HAP-1 (cell line): ENCODE data around the gene MKNK1.

ENCODE experiments used
- DNase-seq, 2 experiments: peaks; one replicate each; pipeline ENCODE4 v3.0.0-alpha.2; 2016 to 2020; ENCODE audit warnings: low spot score in 2 of 2
- H3K27me3 ChIP-seq: fragments of 250-450 bp; sonication (Bioruptor Pico); 2 replicates; pipeline ENCODE4 v1.5.1; 2020; ENCODE audit warnings: low read depth, mild to moderate bottlenecking, moderate library complexity
- H3K36me3 ChIP-seq: fragments of 250-450 bp; sonication (Bioruptor Pico); replicated peaks from 2 replicates; pipeline ENCODE4 v1.5.1; 2020; ENCODE audit warnings: mild to moderate bottlenecking
- H3K4me1 ChIP-seq: fragments of 250-450 bp; sonication (Bioruptor Pico); 2 replicates; pipeline ENCODE4 v1.5.1; 2020; ENCODE audit warnings: mild to moderate bottlenecking
- H3K4me3 ChIP-seq: fragments of 250-450 bp; sonication (Bioruptor Pico); 2 replicates; pipeline ENCODE4 v1.5.1; 2020; ENCODE audit warnings: mild to moderate bottlenecking, moderate library complexity
- H3K9me3 ChIP-seq: fragments of 250-450 bp; sonication (Bioruptor Pico); 2 replicates; pipeline ENCODE4 v1.5.1; 2020; ENCODE audit warnings: mild to moderate bottlenecking, moderate library complexity
- in situ Hi-C: fragments of 300-500 bp; cut with MboI; formaldehyde crosslinking; loops from 3 replicates; pipeline ENCODE4 v1.14.3; 2020; ENCODE audit warnings: low sequenced_read_pairs, inconsistent platforms, mixed read lengths

MKNK1 gene

DNA sequence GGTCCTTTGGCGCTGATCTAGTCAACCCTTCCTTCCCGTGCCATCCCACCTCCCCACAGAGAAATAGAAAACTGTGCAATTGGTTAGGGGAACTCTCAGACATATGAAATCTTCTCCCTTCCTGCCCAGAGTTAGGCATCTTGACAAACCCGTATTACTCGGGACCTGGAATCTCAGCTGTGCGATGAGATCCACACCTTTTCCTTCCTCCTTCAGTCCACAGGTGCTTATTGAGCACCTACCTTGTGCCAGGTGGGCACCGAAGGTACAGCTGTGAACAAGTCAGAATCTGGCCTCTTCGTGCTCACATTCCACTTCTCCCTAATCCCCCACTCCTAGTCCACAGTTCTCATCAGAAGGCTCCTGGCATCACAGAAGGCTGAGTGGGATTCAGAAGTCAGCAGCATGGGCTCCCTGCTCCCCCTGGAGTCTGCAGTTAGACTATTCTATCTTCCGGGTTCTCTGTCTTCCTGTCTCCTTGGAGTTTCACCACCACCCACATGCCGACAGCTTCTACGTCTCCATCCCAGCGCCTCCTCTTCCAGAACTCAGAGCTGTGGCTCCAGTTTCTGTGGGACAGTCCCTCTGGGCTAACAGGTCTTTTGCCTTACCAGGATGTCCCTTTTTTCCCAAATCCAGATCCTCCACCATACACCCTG is 75.6 kb downstream of the MKNK1 start:
- Histone ChIP-seq H3K36me3 (no peaks in the 10 kb centered on the region), H3K4me1 (0 out of 2 replicates have a peak, but pooled peaks cover 2% of the 10 kb centered on the region), H3K27me3 (peaks cover 10% of the 10 kb centered on the region), H3K4me3 (no peak overlapping the region), H3K9me3 (no peaks in the 10 kb centered on the region)
- in situ Hi-C loops = loop anchor here (5.0 kb wide), 1 partner anchor 81 kb away; no protein-coding TSS in a partner anchor
- DNase-seq = no peak

DNA sequence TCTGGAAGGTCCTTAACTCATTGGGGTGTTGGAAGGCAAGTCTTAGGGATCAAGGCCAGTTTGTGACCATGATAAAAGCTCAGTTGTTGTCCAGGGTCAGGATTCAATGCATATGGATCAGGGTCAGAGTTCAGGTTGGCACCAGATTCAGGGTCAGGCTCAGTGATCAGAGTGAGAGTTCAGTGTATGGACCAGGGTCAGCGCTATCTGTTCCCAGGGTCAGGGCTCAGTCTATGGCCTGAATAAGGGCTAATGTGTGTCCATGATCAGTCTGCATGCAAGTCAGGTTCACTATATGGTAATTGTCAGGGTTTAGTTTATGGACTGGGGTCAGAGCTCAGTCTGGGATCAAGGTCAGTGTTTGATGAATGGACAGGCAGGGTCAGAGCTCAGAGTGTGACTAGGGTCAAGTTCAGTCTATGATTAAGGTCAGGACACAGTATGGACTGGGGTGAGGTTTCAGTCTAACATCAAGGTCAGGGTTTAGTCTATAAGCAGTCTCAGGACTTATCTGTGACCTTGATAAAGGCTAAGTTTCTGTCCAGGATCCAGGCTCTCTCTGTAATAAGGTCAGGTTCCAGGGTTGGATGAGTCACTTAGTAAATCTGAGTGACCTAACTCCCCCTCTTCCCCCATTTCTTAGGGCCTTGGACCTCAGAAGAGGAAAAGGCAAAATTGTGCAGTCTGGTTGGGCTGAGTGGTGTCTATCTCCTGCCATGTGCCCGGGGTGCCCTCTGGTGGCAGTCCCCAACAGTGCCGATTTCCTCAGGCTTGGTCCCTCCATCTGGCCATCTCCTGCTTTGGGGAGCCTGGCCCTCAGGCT is 76.4 kb downstream of the MKNK1 start:
- no peak overlapping the region for H3K4me3 ChIP-seq

DNA sequence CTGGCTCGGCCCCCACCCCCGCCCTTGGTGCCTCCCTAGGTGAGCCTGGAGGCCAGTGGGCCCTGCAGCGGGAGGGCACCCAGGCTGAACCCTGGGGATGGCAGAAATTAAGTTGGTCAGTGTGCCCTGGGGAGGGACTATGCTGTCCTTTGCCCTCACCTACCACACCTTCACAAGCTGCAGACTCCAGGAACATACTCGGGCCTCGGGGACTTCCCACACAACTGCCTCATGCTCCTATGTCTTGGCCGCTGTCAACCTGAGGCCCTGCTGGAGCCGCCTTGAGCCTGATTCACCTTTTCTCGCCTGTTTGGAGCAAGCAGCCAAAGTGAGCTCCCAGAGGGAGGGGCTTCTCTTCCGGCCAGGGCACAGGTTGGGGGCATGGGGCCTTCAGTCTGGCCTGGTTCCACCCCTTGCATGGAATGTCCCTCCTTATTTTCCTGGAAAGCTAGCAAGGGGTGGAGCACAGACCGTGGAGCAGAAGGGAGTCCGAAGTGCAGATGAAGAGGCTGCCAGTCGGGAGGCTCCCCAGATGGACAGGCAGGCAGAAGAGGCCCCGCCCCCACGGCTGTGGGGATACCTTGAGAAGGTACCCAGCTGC is 77.3 kb downstream of the MKNK1 start:
- H3K9me3 ChIP-seq = no peaks in the 10 kb centered on the region
- peaks cover 10% of the 10 kb centered on the region for H3K27me3 ChIP-seq
- DNase-seq = no peak
- no peaks in the 10 kb centered on the region for H3K36me3 ChIP-seq
- H3K4me1 ChIP-seq = peaks cover 12% of the 10 kb centered on the region; the same call in 1 of the 2 replicates
- in situ Hi-C loops = loop anchor here (5.0 kb wide), 1 partner anchor 79 kb away; no protein-coding TSS in a partner anchor
- H3K4me3 ChIP-seq = no peak overlapping the region

More for the DNA sequence above, 76.4 kb downstream of the MKNK1 start:
- in situ Hi-C loops = loop anchor here (5.0 kb wide), 1 partner anchor 80 kb away; no protein-coding TSS in a partner anchor
- H3K27me3 ChIP-seq = peaks cover 10% of the 10 kb centered on the region
- no peaks in the 10 kb centered on the region for H3K36me3 ChIP-seq
- no peaks in the 10 kb centered on the region for H3K9me3 ChIP-seq
- peak; percentile 50 to 88 for DNase-seq
- peaks cover 3% of the 10 kb centered on the region; the same call in 1 of the 2 replicates for H3K4me1 ChIP-seq

GRCh38 chr1:46526013-46526690 is 77.9 kb downstream of the MKNK1 start:
- peaks cover 13% of the 10 kb centered on the region; the same call in 1 of the 2 replicates for H3K4me1 ChIP-seq
- no peak overlapping the region for H3K4me3 ChIP-seq
- DNase-seq = no peak
- H3K9me3 ChIP-seq = no peaks in the 10 kb centered on the region
- in situ Hi-C loops = loop anchor here (5.0 kb wide), 1 partner anchor 79 kb away; no protein-coding TSS in a partner anchor
- H3K27me3 ChIP-seq = peaks cover 10% of the 10 kb centered on the region
- H3K36me3 ChIP-seq = no peaks in the 10 kb centered on the region

DNA sequence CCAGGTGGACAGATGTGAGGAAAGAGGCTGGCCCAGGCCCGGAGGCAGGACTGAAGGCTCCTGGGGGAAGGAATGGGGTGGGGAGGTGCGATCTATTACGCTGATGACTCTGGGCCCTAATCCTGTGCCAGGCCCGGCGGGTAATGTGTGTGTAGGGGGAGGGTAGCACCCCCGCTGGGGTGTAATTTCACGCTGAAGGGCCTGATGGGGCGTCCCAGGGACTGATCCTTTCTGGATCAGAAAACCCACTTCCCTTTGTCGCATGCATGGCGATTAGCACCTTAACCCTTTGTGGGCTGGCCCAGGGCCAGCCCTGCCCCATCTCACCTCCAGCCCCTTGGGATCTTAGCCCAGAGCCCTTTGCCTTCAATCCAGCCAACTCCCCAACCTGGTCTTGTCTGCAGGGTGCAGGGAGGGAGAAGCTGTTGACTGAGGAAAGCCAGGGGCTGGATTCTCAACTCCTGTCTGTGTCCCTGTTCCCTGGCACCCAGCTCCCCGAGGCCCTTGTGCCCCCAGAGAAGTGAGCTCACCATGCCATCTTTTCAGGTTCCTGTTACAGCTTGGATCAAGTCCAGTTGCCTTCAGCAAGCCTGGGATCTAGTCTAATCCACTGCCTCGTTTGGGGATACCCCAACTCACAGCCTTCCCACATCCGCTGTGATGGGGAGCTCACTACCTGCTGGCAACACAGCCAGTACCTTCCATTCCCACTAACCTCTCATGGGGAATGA is 78.7 kb downstream of the MKNK1 start:
- H3K4me1 ChIP-seq = peaks cover 13% of the 10 kb centered on the region
- no peak for DNase-seq
- no peaks in the 10 kb centered on the region for H3K36me3 ChIP-seq

DNA sequence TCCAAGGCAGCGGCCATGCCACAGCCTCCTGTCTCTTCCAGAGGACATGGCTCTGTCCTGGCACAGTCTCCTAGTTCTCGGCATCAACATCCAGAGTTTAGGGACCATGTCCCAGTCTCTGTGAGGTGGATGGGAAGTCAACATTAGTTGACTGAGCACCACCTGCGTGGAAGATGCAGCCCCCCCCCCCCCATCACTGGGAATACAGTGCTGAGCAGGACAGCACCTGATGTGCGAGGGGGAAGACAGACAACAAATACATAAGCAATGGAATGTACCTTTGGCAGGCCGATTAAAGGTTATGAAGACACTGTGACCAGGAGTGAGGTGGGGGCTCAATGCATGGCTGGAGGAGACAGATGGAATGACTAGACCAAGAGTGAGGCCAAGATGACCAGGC is 79.2 kb downstream of the MKNK1 start:
- Histone ChIP-seq H3K36me3 (no peaks in the 10 kb centered on the region), H3K9me3 (no peaks in the 10 kb centered on the region), H3K4me1 (peaks cover 16% of the 10 kb centered on the region), H3K4me3 (no peak overlapping the region), H3K27me3 (peaks cover 10% of the 10 kb centered on the region)
- in situ Hi-C loops = loop anchor here (5.0 kb wide), 1 partner anchor 78 kb away; no protein-coding TSS in a partner anchor
- no peak for DNase-seq

More for the DNA sequence above, 78.7 kb downstream of the MKNK1 start:
- Histone ChIP-seq H3K27me3 (peaks cover 10% of the 10 kb centered on the region), H3K9me3 (no peaks in the 10 kb centered on the region), H3K4me3 (no peak overlapping the region)
- in situ Hi-C loops = loop anchor here (5.0 kb wide), 1 partner anchor 78 kb away; no protein-coding TSS in a partner anchor

DNA sequence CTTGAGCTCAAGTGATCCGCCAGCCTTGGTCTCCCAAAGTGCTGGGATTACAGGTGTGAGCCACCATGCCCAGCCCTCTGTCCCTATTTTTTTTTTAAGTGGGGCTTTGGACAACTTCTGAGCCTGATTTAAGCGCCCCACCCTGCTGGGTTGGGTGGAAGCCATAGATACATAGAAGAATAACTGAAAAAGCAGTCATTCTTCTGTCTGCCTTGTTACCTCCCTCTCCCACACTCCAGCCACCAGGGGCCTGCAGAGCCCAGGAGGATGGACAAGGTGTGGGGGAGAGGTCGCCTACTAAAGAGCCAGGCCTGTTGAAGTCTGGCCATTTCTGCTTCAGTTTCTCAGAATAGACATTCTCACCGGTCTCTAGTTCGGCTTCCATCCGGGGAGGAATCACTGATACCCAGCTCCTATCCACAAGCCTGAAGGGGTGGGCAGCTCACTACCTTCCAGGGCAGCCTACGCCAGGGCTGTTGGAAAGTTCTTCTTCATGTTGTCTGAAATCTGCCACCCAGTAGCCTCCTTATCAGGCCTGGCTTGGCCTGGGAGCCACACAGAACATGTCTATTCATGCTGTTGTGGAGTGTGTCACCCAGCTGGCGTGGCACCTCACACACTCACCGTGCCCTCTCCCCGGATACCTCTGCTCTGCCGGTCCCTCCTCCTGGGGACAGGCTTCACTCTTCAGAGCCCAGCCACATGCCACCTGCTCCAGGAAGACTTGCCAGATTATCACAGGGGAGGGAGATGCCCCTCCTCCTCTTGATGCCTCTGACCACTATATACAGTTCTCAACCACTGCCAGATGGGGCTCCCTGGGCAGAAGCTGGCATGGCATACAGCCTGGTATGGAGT is 80.3 kb downstream of the MKNK1 start:
- Histone ChIP-seq H3K9me3 (no peaks in the 10 kb centered on the region), H3K4me1 (peaks cover 16% of the 10 kb centered on the region), H3K27me3 (peaks cover 4% of the 10 kb centered on the region), H3K36me3 (no peaks in the 10 kb centered on the region), H3K4me3 (no peak overlapping the region)
- in situ Hi-C loops = no loop called here
- no peak for DNase-seq

DNA sequence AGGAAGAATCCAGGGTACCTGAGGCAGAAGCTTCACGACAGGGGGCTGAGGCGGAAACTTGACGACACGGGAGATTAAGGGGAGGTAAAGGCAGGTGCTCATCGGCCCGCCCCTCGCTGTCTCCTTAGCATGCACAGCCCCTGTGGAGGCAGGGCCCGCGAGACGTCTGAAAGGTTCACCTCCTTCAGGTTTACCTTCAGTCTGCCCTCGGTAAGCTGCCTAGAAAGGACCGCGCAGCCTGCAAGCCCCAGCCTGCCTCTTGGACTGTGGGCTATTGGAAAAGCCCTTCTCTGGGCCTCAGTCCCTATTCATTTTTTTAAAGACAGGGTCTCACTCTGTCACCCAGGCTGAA is 81.1 kb downstream of the MKNK1 start:
- in situ Hi-C loops = no loop called here
- Histone ChIP-seq H3K4me3 (no peak overlapping the region), H3K36me3 (no peaks in the 10 kb centered on the region), H3K9me3 (no peaks in the 10 kb centered on the region), H3K27me3 (no peaks in the 10 kb centered on the region), H3K4me1 (peaks cover 16% of the 10 kb centered on the region)
- DNase-seq = no peak

DNA sequence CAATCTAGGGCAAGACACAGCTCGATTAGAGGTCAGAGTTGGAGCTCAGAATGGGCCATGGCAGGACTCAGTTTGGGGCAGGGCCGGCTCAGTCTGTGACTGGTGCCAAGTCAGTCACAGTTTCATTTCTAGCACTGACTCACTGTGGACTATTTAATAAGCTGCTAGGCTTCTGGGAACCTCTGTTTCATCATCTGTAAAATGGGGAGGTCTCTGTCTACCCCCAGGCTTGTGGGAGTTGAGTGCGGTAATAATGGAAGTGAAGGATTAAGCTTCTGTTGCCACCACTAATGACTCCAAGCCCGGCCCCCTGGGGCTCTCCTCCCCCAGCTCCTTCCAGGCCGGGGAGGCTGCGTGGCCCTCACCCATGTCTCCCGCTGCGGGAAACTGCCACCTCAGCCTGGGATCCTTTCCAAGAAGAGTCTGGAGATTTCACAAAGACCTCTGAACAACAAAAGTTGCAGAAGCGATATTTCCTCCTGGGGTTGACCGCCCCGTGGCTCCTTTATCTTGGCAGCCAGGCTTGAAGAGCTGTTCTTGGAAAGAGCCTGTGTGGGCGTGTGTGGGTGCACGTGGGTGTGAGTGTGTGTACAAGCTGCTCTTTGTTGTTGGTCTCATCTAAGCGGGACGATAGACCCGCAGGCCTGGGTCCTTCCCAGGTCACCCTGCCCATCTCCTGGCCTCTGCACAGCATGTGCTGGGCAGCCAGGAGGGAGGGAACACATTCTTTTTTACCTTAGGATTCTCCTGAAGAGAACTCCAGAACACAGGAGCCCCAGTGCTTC is 81.7 kb downstream of the MKNK1 start:
- Histone ChIP-seq H3K9me3 (no peaks in the 10 kb centered on the region), H3K4me3 (no peak overlapping the region), H3K36me3 (no peaks in the 10 kb centered on the region), H3K27me3 (no peaks in the 10 kb centered on the region), H3K4me1 (peaks cover 17% of the 10 kb centered on the region)
- in situ Hi-C loops = no loop called here
- DNase-seq = peak; percentile 26 to 67

DNA sequence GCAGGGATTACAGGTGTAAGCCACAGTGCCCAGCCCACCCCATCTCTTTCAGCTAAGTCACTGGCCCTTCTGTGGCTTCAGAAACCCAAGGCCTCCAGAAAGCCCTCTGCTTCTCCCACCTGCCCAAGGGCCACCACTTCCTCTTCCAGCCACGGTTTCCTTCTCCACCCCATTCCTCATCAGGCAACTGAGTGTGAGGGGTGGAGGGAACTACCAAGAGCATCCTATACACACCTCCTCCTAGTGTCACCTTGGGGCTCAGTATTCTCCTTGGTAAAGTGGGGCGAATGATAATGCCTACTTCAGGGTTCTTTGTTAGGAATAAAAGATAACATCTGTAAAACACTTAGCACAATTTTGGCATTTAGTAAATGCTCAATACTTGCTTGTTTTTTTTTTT is 82.7 kb downstream of the MKNK1 start:
- in situ Hi-C loops = no loop called here
- DNase-seq = no peak
- Histone ChIP-seq H3K36me3 (no peaks in the 10 kb centered on the region), H3K4me1 (peaks cover 25% of the 10 kb centered on the region), H3K4me3 (no peak overlapping the region), H3K27me3 (no peaks in the 10 kb centered on the region), H3K9me3 (no peaks in the 10 kb centered on the region)

DNA sequence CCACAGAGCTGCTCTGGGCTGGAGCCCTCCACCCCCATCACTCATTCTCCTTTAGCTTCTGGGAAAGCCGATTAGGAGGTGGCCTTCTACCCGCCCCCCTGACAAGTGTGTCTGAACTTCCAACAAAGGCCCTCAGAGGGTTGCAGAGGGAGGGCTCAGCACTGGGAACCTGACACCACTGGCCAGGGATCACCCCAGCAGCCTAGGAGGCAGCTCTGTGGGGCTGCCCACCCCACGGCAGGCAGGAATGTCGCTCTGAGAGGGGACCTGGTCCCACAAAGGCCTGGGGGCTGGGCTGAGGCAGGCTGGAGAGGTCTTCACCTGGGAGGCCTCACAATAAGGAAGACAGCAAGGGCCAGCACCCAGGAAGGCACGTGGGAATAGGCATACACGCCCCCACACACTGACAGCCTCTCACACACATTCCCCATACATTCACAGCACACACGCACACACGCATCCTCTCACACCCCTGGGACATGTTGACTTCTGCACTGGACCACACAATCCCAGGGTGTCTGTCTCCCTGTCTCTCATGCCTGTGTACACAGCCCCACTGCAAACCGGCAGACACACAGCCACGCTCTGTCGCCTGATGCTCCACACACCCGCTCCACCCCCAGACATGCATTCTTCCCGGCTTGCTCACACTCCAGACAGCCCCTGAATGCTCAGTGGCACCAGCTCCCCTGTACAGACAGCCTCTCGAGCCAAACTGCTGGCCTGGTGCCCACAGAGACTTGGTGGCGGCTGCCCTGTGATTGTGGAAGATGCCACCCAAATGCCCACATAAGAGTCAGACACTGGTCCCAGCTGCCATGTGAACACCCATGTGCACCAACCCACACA is 83.8 kb downstream of the MKNK1 start:
- H3K4me1 ChIP-seq = peaks cover 25% of the 10 kb centered on the region
- H3K4me3 ChIP-seq = no peak overlapping the region
- peak; percentile 21 to 47 for DNase-seq
- H3K27me3 ChIP-seq = no peaks in the 10 kb centered on the region
- in situ Hi-C loops = no loop called here
- H3K9me3 ChIP-seq = no peaks in the 10 kb centered on the region
- no peaks in the 10 kb centered on the region for H3K36me3 ChIP-seq
